ENCODE data around the gene PRSS8. TPM values are rescaled to one million over a fixed set of nuclear protein-coding genes. Genes with fewer than 3 reads are reported as not detected.
"Not testable (repeated sequence)": the region's sequence is repeated elsewhere in the genome, so short reads cannot be mapped to it uniquely, and the experiment has no call there.

Gene PRSS8
- polyA plus RNA-seq, 4 donors, result 53.9 to 77.2 (median 67.5) TPM

- no peak for DNase-seq (ENCODE audit: low read depth in 4 of 4, low spot score in 2 of 4)
Measured at GRCh38 chr16:31108035-31108793, 27.3 kb downstream of the PRSS8 start, which contains the start of gene BCKDK. BCKDK (plus strand) TSS chr16:31108386; CDS start chr16:31109224, 838 bp downstream.

- DNase-seq (ENCODE audit: low read depth in 4 of 4, low spot score in 2 of 4), result no peak
Measured at GRCh38 chr16:31107465-31107867, 28.1 kb downstream of the PRSS8 start.

- no peak for DNase-seq (ENCODE audit: low read depth in 4 of 4, low spot score in 2 of 4)
Measured at GRCh38 chr16:31106509-31107464, 28.7 kb downstream of the PRSS8 start.

- DNase-seq (ENCODE audit: low read depth in 4 of 4, low spot score in 2 of 4), result no peak
Measured at GRCh38 chr16:31105677-31106213, 29.8 kb downstream of the PRSS8 start.

- not testable (repeated sequence) for DNase-seq (ENCODE audit: low read depth in 4 of 4, low spot score in 2 of 4)
Measured at GRCh38 chr16:31100876-31101641, 34.5 kb downstream of the PRSS8 start.

- no peak for DNase-seq (ENCODE audit: low read depth in 4 of 4, low spot score in 2 of 4)
Measured at GRCh38 chr16:31099860-31100638, 35.5 kb downstream of the PRSS8 start.

- peak in 3 of 4 donors; percentile 73 to 89 (median 82) for DNase-seq (ENCODE audit: low read depth in 4 of 4, low spot score in 2 of 4)
Measured at GRCh38 chr16:31094424-31095120, 41.0 kb downstream of the PRSS8 start, which contains the start of gene VKORC1. VKORC1 (minus strand) TSS chr16:31094797; CDS start chr16:31094729, 68 bp downstream.

- no peak for DNase-seq (ENCODE audit: low read depth in 4 of 4, low spot score in 2 of 4)
Measured at GRCh38 chr16:31094088-31094423, 41.5 kb downstream of the PRSS8 start.

GRCh38 chr16:31093132-31093703 is 42.3 kb downstream of the PRSS8 start:
- no peak for DNase-seq (ENCODE audit: low read depth in 4 of 4, low spot score in 2 of 4)

GRCh38 chr16:31092330-31092729 is 43.2 kb downstream of the PRSS8 start:
- DNase-seq (ENCODE audit: low read depth in 4 of 4, low spot score in 2 of 4), result no peak

GRCh38 chr16:31090540-31090939 is 45.0 kb downstream of the PRSS8 start:
- DNase-seq (ENCODE audit: low read depth in 4 of 4, low spot score in 2 of 4), result no peak

GRCh38 chr16:31089199-31089598 is 46.3 kb downstream of the PRSS8 start:
- no peak for DNase-seq (ENCODE audit: low read depth in 4 of 4, low spot score in 2 of 4)

GRCh38 chr16:31088459-31089183 is 46.9 kb downstream of the PRSS8 start, which contains the start of gene PRSS53:
PRSS53 (minus strand) TSS chr16:31088943; CDS start chr16:31088809, 134 bp downstream.
- no peak for DNase-seq (ENCODE audit: low read depth in 4 of 4, low spot score in 2 of 4)

GRCh38 chr16:31087971-31088370 is 47.6 kb downstream of the PRSS8 start:
- DNase-seq (ENCODE audit: low read depth in 4 of 4, low spot score in 2 of 4), result no peak

GRCh38 chr16:31087481-31087880 is 48.0 kb downstream of the PRSS8 start:
- DNase-seq (ENCODE audit: low read depth in 4 of 4, low spot score in 2 of 4), result no peak

- no peak for DNase-seq (ENCODE audit: low read depth in 4 of 4, low spot score in 2 of 4)
Measured at GRCh38 chr16:31086629-31086906, 49.0 kb downstream of the PRSS8 start.

- no peak for DNase-seq (ENCODE audit: low read depth in 4 of 4, low spot score in 2 of 4)
Measured at GRCh38 chr16:31085873-31086628, 49.5 kb downstream of the PRSS8 start.
